SK-N-SH treated with all-trans-retinoic acid at 6 μM for 48 hours (cell line): ENCODE data around the gene RAB36.

Experiments
- ARNTL ChIP-seq: fragments of 450-650 bp; formaldehyde crosslinking; IDR thresholded peaks from 2 replicates; pipeline ENCODE4 v1.5.0; 2020; ENCODE audit warnings: low read depth, mild to moderate bottlenecking, moderate library complexity, borderline replicate concordance
- CSDC2 ChIP-seq: fragments of 250-450 bp; sonication (Bioruptor Pico); IDR thresholded peaks from 2 replicates; pipeline ENCODE4 v1.5.0; 2020; ENCODE audit warnings: mild to moderate bottlenecking, moderate library complexity
- GLIS3 ChIP-seq: fragments of 250-450 bp; sonication (Bioruptor Pico); IDR thresholded peaks from 2 replicates; pipeline ENCODE4 v1.5.0; 2020; ENCODE audit warnings: mild to moderate bottlenecking, moderate library complexity
- ISL1 ChIP-seq: fragments of 250-450 bp; sonication (Bioruptor Pico); IDR thresholded peaks from 2 replicates; pipeline ENCODE4 v2.1.2; 2022; ENCODE audit warnings: mild to moderate bottlenecking, moderate library complexity
- PPARA ChIP-seq: fragments of 250-450 bp; sonication (Bioruptor Pico); IDR thresholded peaks from 2 replicates; pipeline ENCODE4 v1.5.0; 2020; ENCODE audit warnings: mild to moderate bottlenecking, borderline replicate concordance
- TOX ChIP-seq: fragments of 250-450 bp; sonication (Bioruptor Pico); IDR thresholded peaks from 2 replicates; pipeline ENCODE4 v1.8.0; 2021; ENCODE audit warnings: mild to moderate bottlenecking, moderate library complexity, borderline replicate concordance
- ZFP3 ChIP-seq: fragments of 250-450 bp; sonication (Bioruptor Pico); IDR thresholded peaks from 2 replicates; pipeline ENCODE4 v1.5.0; 2020; ENCODE audit warnings: mild to moderate bottlenecking, moderate library complexity
- ZFP30 ChIP-seq: fragments of 450-650 bp; formaldehyde crosslinking; IDR thresholded peaks from 2 replicates; pipeline ENCODE4 v1.5.0; 2022; ENCODE audit warnings: mild to moderate bottlenecking, moderate library complexity
- ZNF565 ChIP-seq: fragments of 450-650 bp; formaldehyde crosslinking; conservative IDR thresholded peaks from 2 replicates; pipeline ENCODE4 v1.5.0; 2020; ENCODE audit warnings: low read depth, mild to moderate bottlenecking, moderate library complexity
- TF ChIP-seq, protein P1 (sequence below): fragments of 250-450 bp; sonication (Bioruptor Pico); IDR thresholded peaks from 2 replicates; pipeline ENCODE4 v1.8.0; 2020; ENCODE audit warnings: mild to moderate bottlenecking, moderate library complexity, borderline replicate concordance

DNA sequence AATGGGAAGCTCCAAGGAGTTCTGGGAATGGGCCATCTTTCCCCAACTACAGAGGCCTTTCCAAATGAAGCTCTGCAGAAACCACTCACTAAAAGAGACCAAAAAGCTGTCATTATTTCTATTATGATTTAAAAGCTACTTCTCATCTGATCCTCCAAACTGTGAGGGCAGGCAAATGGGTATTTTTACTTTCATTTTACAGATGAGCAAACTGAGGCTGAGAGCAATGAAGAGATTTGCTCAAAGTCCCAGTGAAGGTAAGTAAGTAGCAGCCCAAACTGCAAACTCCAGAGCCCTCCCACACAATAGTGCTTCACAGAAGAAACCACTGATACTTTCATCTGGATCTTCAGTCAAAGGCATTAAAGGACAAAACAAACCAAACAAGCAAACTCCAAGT lies 4.9 kb upstream of the RAB36 start:
- TF ChIP-seq GLIS3 (CRISPR knock-in tag) (no peak), ZFP30 (CRISPR knock-in tag) (no peak), PPARA (CRISPR knock-in tag) (no peak), ARNTL (CRISPR knock-in tag) (no peak), TOX (CRISPR knock-in tag) (no peak), CSDC2 (CRISPR knock-in tag) (no peak), ZFP3 (CRISPR knock-in tag) (no peak), ZNF565 (CRISPR knock-in tag) (no peak), ISL1 (no peak)
- TF ChIP-seq, protein P1, sequence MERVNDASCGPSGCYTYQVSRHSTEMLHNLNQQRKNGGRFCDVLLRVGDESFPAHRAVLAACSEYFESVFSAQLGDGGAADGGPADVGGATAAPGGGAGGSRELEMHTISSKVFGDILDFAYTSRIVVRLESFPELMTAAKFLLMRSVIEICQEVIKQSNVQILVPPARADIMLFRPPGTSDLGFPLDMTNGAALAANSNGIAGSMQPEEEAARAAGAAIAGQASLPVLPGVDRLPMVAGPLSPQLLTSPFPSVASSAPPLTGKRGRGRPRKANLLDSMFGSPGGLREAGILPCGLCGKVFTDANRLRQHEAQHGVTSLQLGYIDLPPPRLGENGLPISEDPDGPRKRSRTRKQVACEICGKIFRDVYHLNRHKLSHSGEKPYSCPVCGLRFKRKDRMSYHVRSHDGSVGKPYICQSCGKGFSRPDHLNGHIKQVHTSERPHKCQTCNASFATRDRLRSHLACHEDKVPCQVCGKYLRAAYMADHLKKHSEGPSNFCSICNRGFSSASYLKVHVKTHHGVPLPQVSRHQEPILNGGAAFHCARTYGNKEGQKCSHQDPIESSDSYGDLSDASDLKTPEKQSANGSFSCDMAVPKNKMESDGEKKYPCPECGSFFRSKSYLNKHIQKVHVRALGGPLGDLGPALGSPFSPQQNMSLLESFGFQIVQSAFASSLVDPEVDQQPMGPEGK (CRISPR knock-in tag): no peak
